Gastrocnemius medialis (tissue), 4 donors: Measurements from ENCODE around the gene JAK3. TPM values are rescaled to one million over a fixed set of nuclear protein-coding genes. Genes with fewer than 3 reads are reported as not detected.

ENCODE experiments used
- ATAC-seq, 2 donors: fragments of 150-250 bp; one replicate each; pipeline ENCODE4 v1.9.1; 2016
- DNase-seq, 2 donors: peaks; one replicate each; pipeline ENCODE4 v3.0.0-alpha.2; 2019
- H3K27ac ChIP-seq, 4 donors: fragments of 200-600 bp; sonication (generic); 1 replicate in 1 of 4; 2 replicates in 3 of 4; pipeline ENCODE4 v1.5.1; 2016 to 2018; ENCODE audit warnings: mild to moderate bottlenecking in 2 of 4, moderate library complexity in 1 of 4
- H3K27me3 ChIP-seq, 3 donors: fragments of 200-600 bp; sonication (generic) in 2 of 3; 1 replicate in 1 of 3; 2 replicates in 2 of 3; pipeline versions ENCODE4 v1.5.1 to v1.6.0; 2016 to 2019; ENCODE audit warnings: mild to moderate bottlenecking in 1 of 3, moderate library complexity in 1 of 3
- H3K36me3 ChIP-seq, 2 donors: fragments of 200-600 bp; sonication (generic) in 1 of 2; one replicate each; pipeline ENCODE4 v1.5.1; 2017 to 2018
- H3K4me1 ChIP-seq, 2 donors: fragments of 200-600 bp; sonication (generic) in 1 of 2; one replicate each; pipeline ENCODE4 v1.5.1; 2016 to 2017; ENCODE audit warnings: mild to moderate bottlenecking in 2 of 2
- H3K4me3 ChIP-seq, 4 donors: fragments of 200-600 bp; sonication (generic) in 3 of 4; 1 replicate in 1 of 4; 2 replicates in 3 of 4; pipeline ENCODE4 v1.5.1; 2016 to 2019; ENCODE audit warnings: mild to moderate bottlenecking in 2 of 4
- H3K9me3 ChIP-seq, 3 donors: fragments of 200-600 bp; sonication (generic) in 2 of 3; 1 replicate in 1 of 3; 2 replicates in 2 of 3; pipeline ENCODE4 v1.5.1; 2016 to 2019
- POLR2A ChIP-seq, 2 donors: fragments of 450-650 bp; IDR thresholded peaks; one replicate each; pipeline ENCODE4 v1.6.1; 2017; ENCODE audit warnings: antibody characterized with exemption in 2 of 2, mild to moderate bottlenecking in 2 of 2, moderate library complexity in 2 of 2
- in situ Hi-C, 4 donors: fragments of 200-750 bp; cut with MboI; loops; one replicate each; pipeline versions ENCODE4 v1.15.0 to v1.8.0; 2017; ENCODE audit warnings: low sequenced_read_pairs in 4 of 4
- intact Hi-C: fragments of 100-400 bp; cut with DNase I; formaldehyde crosslinking; loops from one replicate; pipeline ENCODE4 v1.15.1; 2023; ENCODE audit warnings: low total_unique reads
- total RNA-seq, 4 donors: library from RNA; depleted of rRNA; stranded (reverse); fragments of >200 nt; gene quantifications; one replicate each; pipeline versions ENCODE4 v1.1.0 to v1.2.3, GENCODE V29; 2016
- TF ChIP-seq, protein P1 (sequence below), 5 experiments: fragments of 450-650 bp in 3 of 5; fragments of 200-600 bp in 2 of 5; sonication (generic) in 2 of 5; IDR thresholded peaks in 4 of 5; conservative IDR thresholded peaks in 1 of 5; 1 replicate in 4 of 5; 2 replicates in 1 of 5; pipeline ENCODE4 v1.5.1; 2016 to 2019; ENCODE audit warnings: antibody characterized with exemption in 5 of 5, mild to moderate bottlenecking in 3 of 5, moderate library complexity in 3 of 5

Gene JAK3
- total RNA-seq, 4 donors from 2014 or later, result 0.55 to 1.6 (median 1.2) TPM

DNA sequence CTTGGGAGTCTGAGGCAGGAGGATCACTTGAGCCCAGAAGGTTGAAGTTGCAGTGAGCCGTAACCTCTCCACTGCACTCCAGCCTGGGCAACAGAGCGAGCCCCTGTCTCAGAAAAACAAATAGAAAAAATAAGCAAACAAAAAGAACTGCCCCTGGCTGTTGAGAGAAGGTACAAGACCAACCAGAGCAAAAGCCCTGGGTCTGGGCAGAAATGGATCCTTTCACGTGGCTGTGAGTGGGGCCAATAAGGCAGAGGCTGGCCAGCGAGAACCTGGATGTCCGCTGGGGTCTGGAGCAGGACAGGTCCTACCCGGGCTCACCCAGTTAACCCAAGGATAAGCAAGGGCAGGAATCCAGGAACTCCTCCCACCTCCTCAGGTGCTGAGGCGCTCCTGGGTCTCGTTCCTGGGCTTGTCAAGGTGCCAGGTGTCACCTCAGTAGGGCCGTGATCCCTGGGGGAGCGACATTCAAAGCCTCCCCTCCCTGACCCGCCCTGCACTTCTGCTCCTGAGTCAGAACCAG, 19.2 kb upstream of the JAK3 start:
- H3K4me1 ChIP-seq, result peaks cover 3 to 16% of the 10 kb centered on the region in 2 donors
- ATAC-seq, result no peak

DNA sequence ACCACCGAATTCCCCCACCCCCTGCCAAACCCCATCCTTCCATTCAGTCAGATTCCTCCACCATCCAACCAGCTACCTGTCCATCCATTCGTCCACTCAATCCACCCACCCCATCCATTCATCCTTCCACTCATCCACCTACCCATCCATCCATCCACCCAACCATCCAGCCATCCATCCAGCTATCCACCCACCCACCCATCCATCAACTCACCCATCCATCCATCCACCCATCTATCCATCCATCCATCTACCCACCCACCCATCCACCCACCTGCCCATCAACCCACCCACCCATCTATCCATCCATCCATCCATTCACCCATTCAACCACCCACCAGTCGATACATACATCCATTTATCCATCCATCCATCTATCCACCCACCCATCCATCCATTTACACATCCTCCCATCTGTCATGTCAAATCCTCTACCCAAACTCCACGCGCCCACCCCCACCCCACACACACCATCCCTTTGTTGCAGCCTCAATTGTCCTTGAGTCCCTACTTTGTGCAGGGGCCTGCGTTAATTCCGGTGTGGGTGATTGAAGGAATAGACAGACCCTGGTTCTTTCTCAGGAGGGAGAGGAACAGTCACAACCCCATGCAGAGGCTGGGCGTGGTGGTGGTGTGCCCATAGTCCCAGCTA, 18.7 kb upstream of the JAK3 start:
- peaks cover 9 to 22% of the 10 kb centered on the region in 2 donors for H3K4me1 ChIP-seq
- TF ChIP-seq, protein P1, sequence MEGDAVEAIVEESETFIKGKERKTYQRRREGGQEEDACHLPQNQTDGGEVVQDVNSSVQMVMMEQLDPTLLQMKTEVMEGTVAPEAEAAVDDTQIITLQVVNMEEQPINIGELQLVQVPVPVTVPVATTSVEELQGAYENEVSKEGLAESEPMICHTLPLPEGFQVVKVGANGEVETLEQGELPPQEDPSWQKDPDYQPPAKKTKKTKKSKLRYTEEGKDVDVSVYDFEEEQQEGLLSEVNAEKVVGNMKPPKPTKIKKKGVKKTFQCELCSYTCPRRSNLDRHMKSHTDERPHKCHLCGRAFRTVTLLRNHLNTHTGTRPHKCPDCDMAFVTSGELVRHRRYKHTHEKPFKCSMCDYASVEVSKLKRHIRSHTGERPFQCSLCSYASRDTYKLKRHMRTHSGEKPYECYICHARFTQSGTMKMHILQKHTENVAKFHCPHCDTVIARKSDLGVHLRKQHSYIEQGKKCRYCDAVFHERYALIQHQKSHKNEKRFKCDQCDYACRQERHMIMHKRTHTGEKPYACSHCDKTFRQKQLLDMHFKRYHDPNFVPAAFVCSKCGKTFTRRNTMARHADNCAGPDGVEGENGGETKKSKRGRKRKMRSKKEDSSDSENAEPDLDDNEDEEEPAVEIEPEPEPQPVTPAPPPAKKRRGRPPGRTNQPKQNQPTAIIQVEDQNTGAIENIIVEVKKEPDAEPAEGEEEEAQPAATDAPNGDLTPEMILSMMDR (IDR thresholded peaks at IDR 0.05 in 4 of 5, conservative IDR thresholded peaks at IDR 0.05 in 1 of 5), result no peak
- no peak for TF ChIP-seq POLR2A (IDR thresholded peaks at IDR 0.05)
- intact Hi-C loops (no loop called here), in situ Hi-C loops (loop anchor here in 2 of 4 donors (10.0 to 25.0 kb wide), 2 partner anchors 121 to 128 kb away; no protein-coding TSS in a partner anchor)
- DNase-seq (no peak), ATAC-seq (no peak)
- no peak overlapping the region for H3K27ac ChIP-seq
- H3K36me3 ChIP-seq, result peaks cover 0 to 38% of the 10 kb centered on the region in 2 donors
- H3K9me3 ChIP-seq, result no peaks in the 10 kb centered on the region
- no peak overlapping the region for H3K4me3 ChIP-seq
- H3K27me3 ChIP-seq, result peaks cover 16 to 21% (median 17%) of the 10 kb centered on the region in 3 donors

More for the DNA sequence above, 19.2 kb upstream of the JAK3 start:
- peaks cover 0 to 32% of the 10 kb centered on the region in 2 donors for H3K36me3 ChIP-seq
- H3K4me3 ChIP-seq, result no peak overlapping the region
- no peaks in the 10 kb centered on the region for H3K9me3 ChIP-seq
- no peak overlapping the region for H3K27ac ChIP-seq
- no peak for TF ChIP-seq POLR2A (IDR thresholded peaks at IDR 0.05)
- TF ChIP-seq, protein P1 (IDR thresholded peaks at IDR 0.05 in 4 of 5, conservative IDR thresholded peaks at IDR 0.05 in 1 of 5), result no peak
- in situ Hi-C loops (loop anchor here in 2 of 4 donors (10.0 to 25.0 kb wide), 2 partner anchors 120 to 128 kb away; no protein-coding TSS in a partner anchor), intact Hi-C loops (no loop called here)
- no peak for DNase-seq
- H3K27me3 ChIP-seq, result peaks cover 21 to 27% (median 23%) of the 10 kb centered on the region in 3 donors

DNA sequence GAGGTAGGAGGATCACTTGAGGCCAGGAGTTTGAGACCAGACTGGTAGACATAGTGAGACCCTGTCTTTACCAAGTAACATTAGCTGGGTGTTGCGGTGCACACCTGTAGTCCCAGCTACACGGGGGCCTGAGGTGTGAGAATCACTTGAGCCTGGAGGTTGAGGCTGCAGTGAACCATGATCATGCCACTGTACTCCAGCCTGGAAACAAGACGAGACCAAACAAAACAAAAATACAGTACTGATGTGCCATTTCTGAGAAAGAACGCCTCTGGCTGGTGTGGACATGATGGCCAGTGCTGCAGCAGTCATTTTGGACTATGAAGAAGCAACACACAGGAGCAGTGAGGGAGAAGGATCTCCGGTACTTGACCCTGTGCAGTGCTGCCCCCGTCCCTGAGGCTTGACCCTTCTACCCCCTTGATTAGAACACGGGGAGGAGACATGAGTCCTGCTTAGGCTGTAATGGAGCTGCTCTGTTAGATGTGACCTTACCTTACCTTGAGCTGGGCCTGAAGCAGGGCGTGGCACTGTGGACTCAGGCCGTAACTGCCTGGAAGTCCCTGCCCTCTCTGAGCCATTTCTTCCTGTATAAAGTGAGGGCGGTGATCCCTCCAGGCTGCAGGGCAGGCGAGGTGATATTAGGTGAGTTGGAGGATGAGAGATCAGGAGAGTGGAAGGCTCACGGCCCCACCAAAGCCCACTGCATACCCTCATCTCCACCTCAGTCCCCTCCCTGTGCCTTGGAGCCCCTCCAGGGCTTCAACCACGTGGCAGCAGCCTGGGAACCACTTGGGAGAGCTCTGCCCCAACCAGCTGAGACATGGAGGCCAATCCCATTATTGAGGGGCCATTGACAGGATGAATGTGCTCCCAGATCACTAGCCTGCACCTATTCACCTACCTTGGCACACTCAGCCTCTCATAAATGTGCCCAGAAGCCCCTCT, 17.9 kb upstream of the JAK3 start:
- no peak for DNase-seq
- peaks cover 0 to 40% of the 10 kb centered on the region in 2 donors for H3K36me3 ChIP-seq
- H3K9me3 ChIP-seq, result no peaks in the 10 kb centered on the region
- peak overlapping the region in 1 of 4 donors; percentile 27 for H3K27ac ChIP-seq
- no peak overlapping the region for H3K4me3 ChIP-seq
- in situ Hi-C loops (loop anchor here in 2 of 4 donors (10.0 to 25.0 kb wide), 2 partner anchors 122 to 129 kb away; no protein-coding TSS in a partner anchor), intact Hi-C loops (no loop called here)
- peak in 1 of 2 donors; percentile 20 for ATAC-seq
- H3K27me3 ChIP-seq, result peaks cover 8 to 13% (median 9%) of the 10 kb centered on the region in 3 donors
- TF ChIP-seq, protein P1 (IDR thresholded peaks at IDR 0.05 in 4 of 5, conservative IDR thresholded peaks at IDR 0.05 in 1 of 5), result no peak
- no peak for TF ChIP-seq POLR2A (IDR thresholded peaks at IDR 0.05)
- H3K4me1 ChIP-seq, result peaks cover 17 to 30% of the 10 kb centered on the region in 2 donors

DNA sequence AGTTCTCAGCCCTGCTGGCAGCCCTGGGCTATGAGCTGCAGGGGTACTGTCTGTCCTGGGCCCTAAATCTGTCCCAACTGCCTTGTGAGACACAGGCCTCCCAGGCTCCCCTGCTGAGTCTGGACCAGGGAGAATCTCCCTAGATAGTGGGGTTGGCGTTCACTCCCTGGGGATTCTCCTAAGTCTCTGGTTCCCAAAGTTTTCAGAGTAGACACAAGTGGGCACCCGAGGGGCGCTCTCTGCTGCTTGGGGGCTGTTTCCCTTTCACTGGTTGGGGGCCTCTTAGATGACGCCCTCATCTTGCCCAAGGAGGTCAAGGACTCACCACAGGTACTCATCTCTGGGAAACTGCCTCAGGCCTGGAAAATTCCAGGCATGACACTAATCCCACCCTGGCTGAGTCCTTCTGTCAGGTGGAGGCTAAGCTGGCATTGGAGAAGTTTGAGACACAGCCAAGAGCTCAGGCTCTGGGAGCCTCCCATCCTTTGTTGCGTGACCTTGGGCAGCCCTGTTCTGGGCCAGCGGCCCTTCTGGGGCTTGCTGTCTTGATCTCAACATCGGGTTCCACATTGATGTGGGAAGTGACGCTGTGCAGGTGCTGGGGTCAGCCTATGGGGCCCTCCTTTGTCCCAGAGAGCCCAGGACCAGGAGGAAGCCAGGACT, 15.9 kb upstream of the JAK3 start:
- in situ Hi-C loops (loop anchor here in 3 of 4 donors (5.0 to 25.0 kb wide), 3 partner anchors 69 to 131 kb away; partner anchors contain the start of gene CCDC124 (in 1 of the 3)), intact Hi-C loops (no loop called here)
- H3K4me3 ChIP-seq, result no peak overlapping the region
- TF ChIP-seq, protein P1 (IDR thresholded peaks at IDR 0.05 in 4 of 5, conservative IDR thresholded peaks at IDR 0.05 in 1 of 5), result no peak
- TF ChIP-seq POLR2A (IDR thresholded peaks at IDR 0.05), result no peak
- peaks cover 0 to 40% of the 10 kb centered on the region in 2 donors for H3K36me3 ChIP-seq
- peak overlapping the region; percentile 21 to 87 (median 62) for H3K27ac ChIP-seq
- ATAC-seq, result peak in 1 of 2 donors; percentile 25
- no peaks in the 10 kb centered on the region for H3K9me3 ChIP-seq
- peak in 1 of 2 donors; percentile 73 for DNase-seq
- H3K27me3 ChIP-seq, result no peaks in the 10 kb centered on the region
- peaks cover 21 to 35% of the 10 kb centered on the region in 2 donors for H3K4me1 ChIP-seq
